Measurements from ENCODE around the gene WIPF1.

GRCh38 chr2:174635776-174636404, 38.3 kb upstream of the WIPF1 start:
- TF ChIP-seq CTCF (IDR thresholded peaks at IDR 0.05 in 8 of 11, conservative IDR thresholded peaks at IDR 0.05 in 3 of 11) (no peak), POLR2A (IDR thresholded peaks at IDR 0.05) (no peak), POLR2AphosphoS5 (IDR thresholded peaks at IDR 0.05) (no peak)
